ENCODE results near the gene OR10A3. TPM values are rescaled to one million over a fixed set of nuclear protein-coding genes. Genes with fewer than 3 reads are reported as not detected.

Gene OR10A3
- total RNA-seq, 1 experiment from 2014 or later = not detected

GRCh38 chr11:7894251-7894650, 47.3 kb downstream of the OR10A3 start:
- Mint-ChIP-seq H3K27ac (no peak overlapping the region), H3K27me3 (ENCODE audit: low read depth) (peaks cover 14% of the 10 kb centered on the region), H3K9me3 (peaks cover 4% of the 10 kb centered on the region; the same call in 1 of the 2 replicates), H3K36me3 (peaks cover 3% of the 10 kb centered on the region; the same call in 1 of the 2 replicates), H3K4me1 (peaks cover 6% of the 10 kb centered on the region), H3K4me3 (no peak overlapping the region)
- ChIA-PET CTCF (interaction anchor here (1.4 to 4.5 kb wide), 4 partner anchors 8 to 161 kb away, joined by 3 to 68 read pairs (median 5); partner anchors contain the start of gene EIF3F), POLR2A (interaction anchor here (0.7 to 1.7 kb wide), 2 partner anchors 93 to 192 kb away, joined by 3 to 7 read pairs; partner anchors contain the start of gene EIF3F)
- DNase-seq (ENCODE audit: low spot score) (no peak), ATAC-seq (no peak)
- TF ChIP-seq E2F4 (CRISPR knock-in tag; IDR thresholded peaks at IDR 0.05; ENCODE audit: borderline replicate concordance, low read depth) (no peak), MAX (CRISPR knock-in tag; IDR thresholded peaks at IDR 0.05) (no peak), ZNF232 (CRISPR knock-in tag; IDR thresholded peaks at IDR 0.05) (no peak), NFATC4 (CRISPR knock-in tag; IDR thresholded peaks at IDR 0.05) (no peak), TP53 (CRISPR knock-in tag; IDR thresholded peaks at IDR 0.05) (no peak), MYBL2 (CRISPR knock-in tag; IDR thresholded peaks at IDR 0.05) (no peak), AR (CRISPR knock-in tag; IDR thresholded peaks at IDR 0.05) (no peak), JAZF1 (CRISPR knock-in tag; IDR thresholded peaks at IDR 0.05) (no peak), NR1H2 (CRISPR knock-in tag; IDR thresholded peaks at IDR 0.05) (no peak), SMAD4 (CRISPR knock-in tag; IDR thresholded peaks at IDR 0.05) (no peak), ZNF138 (CRISPR knock-in tag; conservative IDR thresholded peaks at IDR 0.05) (no peak), FOXJ3 (CRISPR knock-in tag; IDR thresholded peaks at IDR 0.05; ENCODE audit: borderline replicate concordance) (no peak), ZNF425 (CRISPR knock-in tag; conservative IDR thresholded peaks at IDR 0.05) (no peak)

GRCh38 chr11:7893796-7894195, 47.7 kb downstream of the OR10A3 start:
- Mint-ChIP-seq H3K36me3 (no peaks in the 10 kb centered on the region), H3K27me3 (ENCODE audit: low read depth) (peaks cover 14% of the 10 kb centered on the region), H3K9me3 (no peaks in the 10 kb centered on the region), H3K4me1 (peaks cover 6% of the 10 kb centered on the region), H3K4me3 (no peak overlapping the region), H3K27ac (no peak overlapping the region)
- no peak for TF ChIP-seq CREB1 (CRISPR knock-in tag; IDR thresholded peaks at IDR 0.05)
- no peak for TF ChIP-seq ZNF512 (CRISPR knock-in tag; IDR thresholded peaks at IDR 0.05; ENCODE audit: borderline replicate concordance)
- no peak for TF ChIP-seq ESRRA (CRISPR knock-in tag; IDR thresholded peaks at IDR 0.05; ENCODE audit: borderline replicate concordance)
- no peak for TF ChIP-seq MXD4 (CRISPR knock-in tag; IDR thresholded peaks at IDR 0.05; ENCODE audit: borderline replicate concordance)
- no peak for TF ChIP-seq NR1H2 (CRISPR knock-in tag; IDR thresholded peaks at IDR 0.05)
- TF ChIP-seq ZBTB21 (CRISPR knock-in tag; IDR thresholded peaks at IDR 0.05; ENCODE audit: borderline replicate concordance) = no peak
- ATAC-seq = no peak
- ChIA-PET POLR2A (interaction anchor here (1.7 kb wide), 1 partner anchor 93 kb away, joined by 7 read pairs; the partner anchor contains the start of gene EIF3F), CTCF (interaction anchor here (1.2 to 4.5 kb wide), 10 partner anchors 9 to 206 kb away, joined by 3 to 68 read pairs (median 5); partner anchors contain the start of gene EIF3F)
- no peak for DNase-seq (ENCODE audit: low spot score)

All from WTC11 (cell line).